Measurements from ENCODE around the gene AJUBA. TPM values are rescaled to one million over a fixed set of nuclear protein-coding genes. Genes with fewer than 3 reads are reported as not detected.

AJUBA gene
- total and polyA plus RNA-seq, 2 experiments from 2014 or later, result 17.8 to 70.7 TPM

DNA sequence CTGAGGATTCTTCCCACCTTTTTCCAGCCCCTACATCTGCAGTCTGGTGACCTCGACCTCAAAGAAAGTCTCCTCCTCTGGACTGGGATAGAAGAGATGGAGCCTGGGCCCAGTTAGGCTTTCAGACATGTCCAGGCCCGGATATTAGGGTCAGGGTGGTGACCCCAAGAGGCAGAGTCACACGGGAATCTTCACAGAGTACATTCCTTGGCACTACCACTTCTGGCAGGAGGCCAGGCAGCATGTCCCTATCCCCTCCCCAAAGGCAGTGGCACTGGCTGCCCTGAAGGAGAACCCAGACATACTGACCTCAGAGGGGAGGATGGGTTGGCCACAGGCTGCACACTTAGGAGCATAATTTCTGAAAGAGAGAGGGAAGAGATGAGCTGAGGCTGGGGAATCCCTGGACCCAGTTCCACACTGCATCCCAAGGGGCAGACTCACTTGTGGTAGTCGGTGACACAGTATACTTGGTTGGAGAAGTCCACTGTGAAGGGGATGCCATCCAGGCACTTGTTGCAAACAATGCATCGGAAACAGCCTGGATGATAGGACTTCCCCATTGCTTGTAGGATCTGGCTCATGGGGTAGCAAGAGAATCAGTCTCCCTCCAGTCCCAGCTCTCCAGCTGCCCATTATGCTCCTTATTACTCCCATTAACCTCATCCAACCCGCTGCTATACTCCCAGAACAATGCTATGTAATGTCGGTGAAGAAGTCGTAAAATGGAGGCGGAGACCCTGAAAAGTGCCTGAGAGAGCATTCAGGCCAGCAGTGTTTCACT is 7.6 kb downstream of the AJUBA start:
- peaks cover 34% of the 10 kb centered on the region for H3K4me1 ChIP-seq (ENCODE audit: insufficient read depth)
- peaks cover 48% of the 10 kb centered on the region for H3K36me3 ChIP-seq (ENCODE audit: low read depth)
- no peak overlapping the region for H3K4me3 ChIP-seq
- 65 to 67% methylated on average over 9 of the region's 9 CpGs for WGBS, 2 experiments (ENCODE audit: low coverage in 1 of 2, low lambda C conversion rate in 2 of 2, missing lambda C conversion rate in 2 of 2)
- no peak for DNase-seq
- H3F3A ChIP-seq (ENCODE audit: insufficient read depth), result peaks cover 21% of the 10 kb centered on the region
- H4K20me1 ChIP-seq (ENCODE audit: insufficient read depth), result no peaks in the 10 kb centered on the region; the same call in 1 of the 2 replicates
- no peak overlapping the region for H3K9ac ChIP-seq
- H3K4me2 ChIP-seq (ENCODE audit: unreplicated experiment), result no peak overlapping the region
- TF ChIP-seq EZH2phosphoT487 (IDR thresholded peaks at IDR 0.05; ENCODE audit: insufficient read depth, low read depth) (no peak), EZH2 (IDR thresholded peaks at IDR 0.05; ENCODE audit: insufficient read depth, poor library complexity, severe bottlenecking) (no peak)
- no peaks in the 10 kb centered on the region for H3K9me3 ChIP-seq (ENCODE audit: low read depth)
- peaks cover 23% of the 10 kb centered on the region for H3K79me2 ChIP-seq (ENCODE audit: insufficient read depth)
- no peaks in the 10 kb centered on the region for H3K9me2 ChIP-seq (ENCODE audit: insufficient read depth)
- in situ Hi-C loops (cut with MboI), result no loop called here
- H3K27ac ChIP-seq, result no peak overlapping the region
- no peaks in the 10 kb centered on the region for H3K27me3 ChIP-seq (replicated peaks; ENCODE audit: insufficient read depth)
- H2AFZ ChIP-seq, result no peak overlapping the region

DNA sequence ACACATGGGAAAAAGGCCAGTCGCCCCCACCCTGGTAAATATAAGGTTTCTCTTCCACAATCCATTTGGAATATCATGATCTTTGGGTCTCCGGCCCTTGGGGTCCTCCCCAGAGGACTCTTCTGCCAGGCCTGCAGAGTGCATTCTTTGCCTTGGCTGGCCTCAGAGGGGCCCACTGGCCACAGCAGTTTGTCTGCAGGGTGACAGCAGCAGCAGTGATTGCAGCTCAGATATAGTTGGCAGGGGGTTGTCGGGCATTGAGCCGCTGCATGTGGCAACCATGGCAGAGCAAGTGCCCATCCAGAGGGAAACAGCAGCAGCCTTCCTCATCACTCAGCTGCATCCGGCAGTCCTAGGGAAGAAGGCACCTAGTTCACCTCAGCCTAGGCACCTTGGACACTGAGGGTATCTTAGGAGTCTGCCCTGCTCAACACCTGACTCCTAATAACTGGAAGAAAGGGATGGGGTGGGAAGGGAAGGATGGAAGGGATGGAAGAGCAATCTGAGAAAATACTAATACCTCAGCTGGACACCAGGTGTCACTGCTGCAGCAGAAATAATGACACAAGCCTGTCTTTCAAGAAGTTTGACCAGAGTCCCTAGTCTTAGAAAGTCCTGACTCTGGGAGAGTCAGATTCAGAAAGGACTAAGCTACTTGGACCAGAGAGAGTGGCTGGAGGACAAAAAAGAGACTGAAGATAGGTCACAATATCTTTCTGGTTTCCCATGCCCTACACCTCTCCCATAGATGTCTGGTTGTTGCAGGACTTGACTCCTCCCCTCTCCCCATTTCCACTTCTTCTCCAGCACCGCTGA is 8.9 kb downstream of the AJUBA start:
- Histone ChIP-seq H3K9me3 (ENCODE audit: low read depth) (no peaks in the 10 kb centered on the region), H3K27ac (no peak overlapping the region), H3K4me3 (no peak overlapping the region), H3K4me2 (ENCODE audit: unreplicated experiment) (no peak overlapping the region), H3F3A (ENCODE audit: insufficient read depth) (peaks cover 12% of the 10 kb centered on the region), H3K9me2 (ENCODE audit: insufficient read depth) (no peaks in the 10 kb centered on the region), H3K9ac (no peak overlapping the region), H2AFZ (no peak overlapping the region), H4K20me1 (ENCODE audit: insufficient read depth) (no peaks in the 10 kb centered on the region; the same call in 1 of the 2 replicates), H3K36me3 (ENCODE audit: low read depth) (peaks cover 48% of the 10 kb centered on the region), H3K4me1 (ENCODE audit: insufficient read depth) (peaks cover 21% of the 10 kb centered on the region), H3K27me3 (replicated peaks; ENCODE audit: insufficient read depth) (no peaks in the 10 kb centered on the region), H3K79me2 (ENCODE audit: insufficient read depth) (peaks cover 13% of the 10 kb centered on the region)
- in situ Hi-C loops (cut with MboI), result no loop called here
- peak; percentile 69 for DNase-seq
- WGBS, 2 experiments (ENCODE audit: low coverage in 1 of 2, low lambda C conversion rate in 2 of 2, missing lambda C conversion rate in 2 of 2), result 93 to 97% methylated on average over 6 of the region's 6 CpGs
- no peak for TF ChIP-seq EZH2phosphoT487 (IDR thresholded peaks at IDR 0.05; ENCODE audit: insufficient read depth, low read depth)
- TF ChIP-seq EZH2 (IDR thresholded peaks at IDR 0.05; ENCODE audit: insufficient read depth, poor library complexity, severe bottlenecking), result no peak

DNA sequence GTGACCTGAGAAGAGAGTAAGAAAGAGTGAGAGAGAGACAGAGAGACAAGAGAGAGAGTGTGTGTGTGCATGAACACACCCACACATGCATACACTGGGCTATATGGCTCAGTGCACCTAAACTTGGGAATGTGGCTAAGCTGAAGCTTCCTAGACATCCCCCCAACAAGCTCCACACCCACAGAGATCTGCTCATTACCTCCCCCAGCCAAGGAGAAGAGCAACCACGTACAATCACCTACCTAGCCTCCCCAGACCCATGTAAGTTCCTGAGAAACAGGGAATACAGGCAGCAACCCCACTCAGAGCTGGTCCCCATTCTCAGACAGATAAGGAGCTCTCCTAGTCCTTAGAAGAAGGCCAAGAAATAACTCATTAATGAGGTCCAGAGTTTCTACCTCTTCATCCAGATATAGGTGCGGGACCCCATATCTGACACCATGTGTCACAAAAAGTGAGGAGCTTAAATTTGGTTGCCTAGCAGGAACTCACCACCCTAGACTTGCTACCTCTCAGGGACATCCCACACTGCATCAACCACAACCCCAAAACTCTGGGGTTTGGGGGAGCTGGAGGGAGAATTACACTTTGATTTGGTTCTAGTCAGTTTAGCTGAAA is 9.9 kb downstream of the AJUBA start:
- in situ Hi-C loops (cut with MboI), result no loop called here
- H4K20me1 ChIP-seq (ENCODE audit: insufficient read depth), result no peaks in the 10 kb centered on the region; the same call in 1 of the 2 replicates
- 96 to 98% methylated on average over 2 of the region's 2 CpGs for WGBS, 2 experiments (ENCODE audit: low coverage in 1 of 2, low lambda C conversion rate in 2 of 2, missing lambda C conversion rate in 2 of 2)
- no peak overlapping the region for H3K27ac ChIP-seq
- H3K36me3 ChIP-seq (ENCODE audit: low read depth), result peaks cover 48% of the 10 kb centered on the region
- H3K4me2 ChIP-seq (ENCODE audit: unreplicated experiment), result no peak overlapping the region
- TF ChIP-seq EZH2phosphoT487 (IDR thresholded peaks at IDR 0.05; ENCODE audit: insufficient read depth, low read depth), result no peak
- TF ChIP-seq EZH2 (IDR thresholded peaks at IDR 0.05; ENCODE audit: insufficient read depth, poor library complexity, severe bottlenecking), result no peak
- no peak overlapping the region for H2AFZ ChIP-seq
- DNase-seq, result no peak
- H3K9ac ChIP-seq, result no peak overlapping the region
- no peak overlapping the region for H3K4me3 ChIP-seq
- no peaks in the 10 kb centered on the region for H3K27me3 ChIP-seq (replicated peaks; ENCODE audit: insufficient read depth)
- H3K4me1 ChIP-seq (ENCODE audit: insufficient read depth), result peaks cover 13% of the 10 kb centered on the region
- peaks cover 6% of the 10 kb centered on the region for H3F3A ChIP-seq (ENCODE audit: insufficient read depth)
- H3K9me2 ChIP-seq (ENCODE audit: insufficient read depth), result no peaks in the 10 kb centered on the region
- peaks cover 9% of the 10 kb centered on the region for H3K79me2 ChIP-seq (ENCODE audit: insufficient read depth)
- no peaks in the 10 kb centered on the region for H3K9me3 ChIP-seq (ENCODE audit: low read depth)

DNA sequence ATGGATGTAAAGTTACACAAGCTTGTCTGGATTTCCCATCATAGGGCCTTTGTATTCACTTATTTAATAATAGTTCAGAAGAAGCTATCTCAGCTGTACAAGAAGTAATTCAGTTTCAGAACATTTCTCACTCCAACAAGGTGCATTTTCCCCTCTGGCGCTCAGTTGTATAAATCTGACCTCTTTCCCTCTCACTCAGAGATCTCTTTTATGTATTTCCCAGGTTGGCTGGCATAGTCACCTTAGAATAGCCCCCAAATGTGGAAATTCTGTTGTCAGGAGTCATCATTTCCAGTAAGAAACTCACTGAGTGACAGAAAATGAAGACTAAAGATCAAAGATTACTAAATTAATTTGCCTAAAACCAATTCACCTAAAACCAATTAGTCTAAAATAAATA is 11.2 kb downstream of the AJUBA start:
- no peaks in the 10 kb centered on the region; the same call in 1 of the 2 replicates for H4K20me1 ChIP-seq (ENCODE audit: insufficient read depth)
- no peak overlapping the region for H3K27ac ChIP-seq
- no peak for DNase-seq
- WGBS, 2 experiments (ENCODE audit: low coverage in 1 of 2, low lambda C conversion rate in 2 of 2, missing lambda C conversion rate in 2 of 2), result 97 to 100% methylated on average over 1 of the region's 1 CpG
- H3K9me3 ChIP-seq (ENCODE audit: low read depth), result no peaks in the 10 kb centered on the region
- no peaks in the 10 kb centered on the region for H3K4me1 ChIP-seq (ENCODE audit: insufficient read depth)
- no peaks in the 10 kb centered on the region; the same call in none of the 2 replicates for H3K79me2 ChIP-seq (ENCODE audit: insufficient read depth)
- no peak for TF ChIP-seq EZH2 (IDR thresholded peaks at IDR 0.05; ENCODE audit: insufficient read depth, poor library complexity, severe bottlenecking)
- TF ChIP-seq EZH2phosphoT487 (IDR thresholded peaks at IDR 0.05; ENCODE audit: insufficient read depth, low read depth), result no peak
- no peaks in the 10 kb centered on the region; the same call in 1 of the 2 replicates for H3F3A ChIP-seq (ENCODE audit: insufficient read depth)
- no peak overlapping the region for H3K9ac ChIP-seq
- peaks cover 48% of the 10 kb centered on the region for H3K36me3 ChIP-seq (ENCODE audit: low read depth)
- no peaks in the 10 kb centered on the region for H3K9me2 ChIP-seq (ENCODE audit: insufficient read depth)
- no peaks in the 10 kb centered on the region for H3K27me3 ChIP-seq (replicated peaks; ENCODE audit: insufficient read depth)
- no peak overlapping the region for H3K4me2 ChIP-seq (ENCODE audit: unreplicated experiment)
- no peak overlapping the region for H3K4me3 ChIP-seq
- no peak overlapping the region for H2AFZ ChIP-seq
- in situ Hi-C loops (cut with MboI), result no loop called here

All from GM23248 (cell line).